ENCODE data around the gene PRTN3. TPM values are rescaled to one million over a fixed set of nuclear protein-coding genes. Genes with fewer than 3 reads are reported as not detected.

The PRTN3 gene
- total RNA-seq, 1 experiment from 2014 or later, result 2.7 TPM

- peaks cover 0 to 7% of the 10 kb centered on the region in 2 experiments; a peak in 1 of 4 replicates for H3K4me1 ChIP-seq (ENCODE audit: control insufficient read depth in 1 of 2, insufficient read depth in 2 of 2, low read length in 2 of 2)
- H2AFZ ChIP-seq (ENCODE audit: low read depth, low read length, poor library complexity, severe bottlenecking), result no peak overlapping the region
- H3K27ac ChIP-seq (ENCODE audit: low read depth, low read length), result no peak overlapping the region
- no peaks in the 10 kb centered on the region for H3K27me3 ChIP-seq (ENCODE audit: insufficient read depth, low read length)
- H3K9me3 ChIP-seq (ENCODE audit: control insufficient read depth in 1 of 2, insufficient read depth in 1 of 2, low read depth in 1 of 2, low read length in 2 of 2), result no peaks in the 10 kb centered on the region
- intact Hi-C loops (cut with micrococcal nuclease), result loop anchor here (10.0 kb wide), 1 partner anchor 453 kb away; the partner anchor contains the start of genes ATP5F1D and MIDN
- H3K4me2 ChIP-seq (ENCODE audit: low read length), result no peak overlapping the region
- RAD21 ChIA-PET (ENCODE audit: low non-redundant PET in 1 of 2, low total read pairs in 2 of 2, uncharacterized antibody in 2 of 2, unreplicated experiment in 2 of 2), result interaction anchor here in 1 of 2 experiments (0.6 kb wide), 1 partner anchor 38 kb away, joined by 3 read pairs; no protein-coding TSS in a partner anchor
- H4K20me1 ChIP-seq (ENCODE audit: insufficient read depth), result no peaks in the 10 kb centered on the region
- no peaks in the 10 kb centered on the region for H3K36me3 ChIP-seq (ENCODE audit: control insufficient read depth in 1 of 2, insufficient read depth in 2 of 2, low read length in 2 of 2)
- H3K4me3 ChIP-seq (replicated peaks in 1 of 2; ENCODE audit: low read depth in 1 of 2, low read length in 2 of 2), result no peak overlapping the region
- H3K9ac ChIP-seq (ENCODE audit: low read length), result no peak overlapping the region
- ATAC-seq, result no peak
- TF ChIP-seq SRF (IDR thresholded peaks at IDR 0.05; ENCODE audit: low read depth), result no peak
- no peak for TF ChIP-seq FOSL1 (IDR thresholded peaks at IDR 0.05; ENCODE audit: low read depth)
- TF ChIP-seq POLR2A (IDR thresholded peaks at IDR 0.05; ENCODE audit: borderline replicate concordance, extremely low read depth, insufficient read depth, insufficient read length), result no peak
- no peak for TF ChIP-seq EZH2phosphoT487 (IDR thresholded peaks at IDR 0.05; ENCODE audit: borderline replicate concordance)
- TF ChIP-seq ELF1 (IDR thresholded peaks at IDR 0.05; ENCODE audit: borderline replicate concordance, low read depth), result no peak
- no peak for TF ChIP-seq CBX3 (IDR thresholded peaks at IDR 0.05; ENCODE audit: low read depth)
- DNase-seq (ENCODE audit: low read depth, low spot score), result no peak
- POLR2A ChIA-PET, result no interaction called here
- no peaks in the 10 kb centered on the region for H3K79me2 ChIP-seq (ENCODE audit: insufficient read depth, low read length)
- CTCF ChIA-PET, result no interaction called here
- no peaks in the 10 kb centered on the region for H3K9me2 ChIP-seq (ENCODE audit: insufficient read depth)
- BruUV-seq (replicated peaks), result no TSS peak
Observed at GRCh38 chr19:791567-792305, 49.1 kb upstream of the PRTN3 start.

- CTCF ChIA-PET, result no interaction called here
- Histone ChIP-seq H3K9ac (ENCODE audit: low read length) (no peak overlapping the region), H4K20me1 (ENCODE audit: insufficient read depth) (no peaks in the 10 kb centered on the region)
- TF ChIP-seq CEBPB (IDR thresholded peaks at IDR 0.05; ENCODE audit: low read depth) (no peak), FOSL1 (IDR thresholded peaks at IDR 0.05; ENCODE audit: low read depth) (no peak), SRF (IDR thresholded peaks at IDR 0.05; ENCODE audit: low read depth) (no peak), POLR2A (IDR thresholded peaks at IDR 0.05; ENCODE audit: borderline replicate concordance, extremely low read depth, insufficient read depth, insufficient read length) (no peak), ELF1 (IDR thresholded peaks at IDR 0.05; ENCODE audit: borderline replicate concordance, low read depth) (no peak), TCF7L2 (IDR thresholded peaks at IDR 0.05; ENCODE audit: borderline replicate concordance, extremely low read depth, insufficient read depth, insufficient read length) (no peak), RAD21 (IDR thresholded peaks at IDR 0.05; ENCODE audit: low read depth) (no peak), EGR1 (IDR thresholded peaks at IDR 0.05; ENCODE audit: low read depth) (no peak), JUND (IDR thresholded peaks at IDR 0.05) (no peak), POLR2AphosphoS5 (IDR thresholded peaks at IDR 0.05; ENCODE audit: low read depth, low read length) (no peak), ZFX (IDR thresholded peaks at IDR 0.05) (no peak), SP1 (IDR thresholded peaks at IDR 0.05; ENCODE audit: low read depth) (no peak), ZNF274 (IDR thresholded peaks at IDR 0.05; ENCODE audit: low read depth, low read length) (no peak)
- TF ChIP-seq, protein P1, sequence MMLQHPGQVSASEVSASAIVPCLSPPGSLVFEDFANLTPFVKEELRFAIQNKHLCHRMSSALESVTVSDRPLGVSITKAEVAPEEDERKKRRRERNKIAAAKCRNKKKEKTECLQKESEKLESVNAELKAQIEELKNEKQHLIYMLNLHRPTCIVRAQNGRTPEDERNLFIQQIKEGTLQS (IDR thresholded peaks at IDR 0.05), result no peak
- TF ChIP-seq, protein P2, sequence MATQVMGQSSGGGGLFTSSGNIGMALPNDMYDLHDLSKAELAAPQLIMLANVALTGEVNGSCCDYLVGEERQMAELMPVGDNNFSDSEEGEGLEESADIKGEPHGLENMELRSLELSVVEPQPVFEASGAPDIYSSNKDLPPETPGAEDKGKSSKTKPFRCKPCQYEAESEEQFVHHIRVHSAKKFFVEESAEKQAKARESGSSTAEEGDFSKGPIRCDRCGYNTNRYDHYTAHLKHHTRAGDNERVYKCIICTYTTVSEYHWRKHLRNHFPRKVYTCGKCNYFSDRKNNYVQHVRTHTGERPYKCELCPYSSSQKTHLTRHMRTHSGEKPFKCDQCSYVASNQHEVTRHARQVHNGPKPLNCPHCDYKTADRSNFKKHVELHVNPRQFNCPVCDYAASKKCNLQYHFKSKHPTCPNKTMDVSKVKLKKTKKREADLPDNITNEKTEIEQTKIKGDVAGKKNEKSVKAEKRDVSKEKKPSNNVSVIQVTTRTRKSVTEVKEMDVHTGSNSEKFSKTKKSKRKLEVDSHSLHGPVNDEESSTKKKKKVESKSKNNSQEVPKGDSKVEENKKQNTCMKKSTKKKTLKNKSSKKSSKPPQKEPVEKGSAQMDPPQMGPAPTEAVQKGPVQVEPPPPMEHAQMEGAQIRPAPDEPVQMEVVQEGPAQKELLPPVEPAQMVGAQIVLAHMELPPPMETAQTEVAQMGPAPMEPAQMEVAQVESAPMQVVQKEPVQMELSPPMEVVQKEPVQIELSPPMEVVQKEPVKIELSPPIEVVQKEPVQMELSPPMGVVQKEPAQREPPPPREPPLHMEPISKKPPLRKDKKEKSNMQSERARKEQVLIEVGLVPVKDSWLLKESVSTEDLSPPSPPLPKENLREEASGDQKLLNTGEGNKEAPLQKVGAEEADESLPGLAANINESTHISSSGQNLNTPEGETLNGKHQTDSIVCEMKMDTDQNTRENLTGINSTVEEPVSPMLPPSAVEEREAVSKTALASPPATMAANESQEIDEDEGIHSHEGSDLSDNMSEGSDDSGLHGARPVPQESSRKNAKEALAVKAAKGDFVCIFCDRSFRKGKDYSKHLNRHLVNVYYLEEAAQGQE (IDR thresholded peaks at IDR 0.05; ENCODE audit: low read depth), result no peak
Observed at GRCh38 chr19:792306-792885, 48.4 kb upstream of the PRTN3 start.

More at GRCh38 chr19:792306-792885, 48.4 kb upstream of the PRTN3 start:
- DNase-seq (ENCODE audit: low read depth, low spot score), result no peak
- no peak overlapping the region for H3K4me3 ChIP-seq (replicated peaks in 1 of 2; ENCODE audit: low read depth in 1 of 2, low read length in 2 of 2)
- no peak for ATAC-seq
- no peaks in the 10 kb centered on the region; the same call in 1 of the 2 replicates for H3K79me2 ChIP-seq (ENCODE audit: insufficient read depth, low read length)
- no peaks in the 10 kb centered on the region for H3K27me3 ChIP-seq (ENCODE audit: insufficient read depth, low read length)
- H3K4me1 ChIP-seq (ENCODE audit: control insufficient read depth in 1 of 2, insufficient read depth in 2 of 2, low read length in 2 of 2), result peaks cover 0 to 7% of the 10 kb centered on the region in 2 experiments; a peak in 1 of 4 replicates
- ChIA-PET POLR2A (no interaction called here), RAD21 (ENCODE audit: low non-redundant PET in 1 of 2, low total read pairs in 2 of 2, uncharacterized antibody in 2 of 2, unreplicated experiment in 2 of 2) (interaction anchor here in 1 of 2 experiments (0.6 kb wide), 1 partner anchor 39 kb away, joined by 3 read pairs; no protein-coding TSS in a partner anchor)
- H3K36me3 ChIP-seq (ENCODE audit: control insufficient read depth in 1 of 2, insufficient read depth in 2 of 2, low read length in 2 of 2), result no peaks in the 10 kb centered on the region
- no peak overlapping the region for H3K4me2 ChIP-seq (ENCODE audit: low read length)
- no peaks in the 10 kb centered on the region for H3K9me3 ChIP-seq (ENCODE audit: control insufficient read depth in 1 of 2, insufficient read depth in 1 of 2, low read depth in 1 of 2, low read length in 2 of 2)
- no peak overlapping the region for H2AFZ ChIP-seq (ENCODE audit: low read depth, low read length, poor library complexity, severe bottlenecking)
- BruUV-seq (replicated peaks), result no TSS peak
- no peaks in the 10 kb centered on the region for H3K9me2 ChIP-seq (ENCODE audit: insufficient read depth)
- intact Hi-C loops (cut with micrococcal nuclease), result loop anchor here (10.0 kb wide), 1 partner anchor 452 kb away; the partner anchor contains the start of genes ATP5F1D and MIDN
- no peak overlapping the region for H3K27ac ChIP-seq (ENCODE audit: low read depth, low read length)

Data from HCT116 (cell line).